ENCODE results near the gene MACROD2. TPM values are rescaled to one million over a fixed set of nuclear protein-coding genes. Genes with fewer than 3 reads are reported as not detected.

The MACROD2 gene
- total RNA-seq, 4 donors from 2014 or later, result 12.6 to 60.3 (median 18.9) TPM

DNA sequence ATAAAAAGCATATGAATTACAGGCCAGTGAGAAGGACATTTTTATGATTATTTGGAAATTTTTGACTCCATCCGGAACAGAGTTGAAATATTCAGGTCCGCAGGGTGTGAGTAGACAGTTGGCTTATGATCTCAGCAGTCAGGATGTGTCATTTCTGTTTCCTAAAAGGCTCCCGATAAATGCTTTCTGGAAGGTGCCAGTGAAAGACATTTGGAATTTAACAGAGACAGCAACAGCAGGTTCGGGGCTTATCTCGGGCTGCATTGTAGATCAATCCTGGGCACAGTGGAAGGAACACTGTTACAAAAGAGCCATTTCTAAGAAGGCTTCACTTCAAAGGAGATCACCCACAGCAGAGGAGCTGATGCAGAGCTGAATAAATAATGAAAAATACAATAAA is 1643.5 kb downstream of the MACROD2 start:
- WGBS, result 88% methylated on average over 5 of the region's 5 CpGs
- Histone ChIP-seq H3K27me3 (no peaks in the 10 kb centered on the region), H3K27ac (no peak overlapping the region), H3K4me1 (no peaks in the 10 kb centered on the region), H3K9me3 (no peaks in the 10 kb centered on the region), H3K4me3 (no peak overlapping the region), H3K36me3 (no peaks in the 10 kb centered on the region)
- no peak for DNase-seq (ENCODE audit: low spot score in 2 of 2)
- TF ChIP-seq CTCF (IDR thresholded peaks at IDR 0.05) (no peak), POLR2A (IDR thresholded peaks at IDR 0.05) (no peak), POLR2AphosphoS5 (IDR thresholded peaks at IDR 0.05) (no peak), EP300 (IDR thresholded peaks at IDR 0.05) (no peak)

- H3K27me3 ChIP-seq, result no peaks in the 10 kb centered on the region
- TF ChIP-seq EP300 (IDR thresholded peaks at IDR 0.05) (no peak), CTCF (IDR thresholded peaks at IDR 0.05) (no peak), POLR2AphosphoS5 (IDR thresholded peaks at IDR 0.05) (no peak), POLR2A (IDR thresholded peaks at IDR 0.05) (no peak)
- DNase-seq (ENCODE audit: low spot score in 2 of 2), result no peak
- no peaks in the 10 kb centered on the region for H3K36me3 ChIP-seq
- no peaks in the 10 kb centered on the region for H3K9me3 ChIP-seq
- WGBS, result 96% methylated on average over 1 of the region's 1 CpG
- H3K4me3 ChIP-seq, result no peak overlapping the region
- H3K27ac ChIP-seq, result no peak overlapping the region
- H3K4me1 ChIP-seq, result no peaks in the 10 kb centered on the region
Measured at GRCh38 chr20:15639839-15640238, 1644.5 kb downstream of the MACROD2 start.

- Histone ChIP-seq H3K27ac (no peak overlapping the region), H3K36me3 (no peaks in the 10 kb centered on the region), H3K9me3 (no peaks in the 10 kb centered on the region), H3K4me1 (no peaks in the 10 kb centered on the region), H3K27me3 (no peaks in the 10 kb centered on the region), H3K4me3 (no peak overlapping the region)
- no peak for DNase-seq (ENCODE audit: low spot score in 2 of 2)
- TF ChIP-seq CTCF (IDR thresholded peaks at IDR 0.05) (no peak), POLR2AphosphoS5 (IDR thresholded peaks at IDR 0.05) (no peak), EP300 (IDR thresholded peaks at IDR 0.05) (no peak), POLR2A (IDR thresholded peaks at IDR 0.05) (no peak)
- 81% methylated on average over 6 of the region's 6 CpGs for WGBS
Measured at GRCh38 chr20:15642109-15642508, 1646.8 kb downstream of the MACROD2 start.

DNA sequence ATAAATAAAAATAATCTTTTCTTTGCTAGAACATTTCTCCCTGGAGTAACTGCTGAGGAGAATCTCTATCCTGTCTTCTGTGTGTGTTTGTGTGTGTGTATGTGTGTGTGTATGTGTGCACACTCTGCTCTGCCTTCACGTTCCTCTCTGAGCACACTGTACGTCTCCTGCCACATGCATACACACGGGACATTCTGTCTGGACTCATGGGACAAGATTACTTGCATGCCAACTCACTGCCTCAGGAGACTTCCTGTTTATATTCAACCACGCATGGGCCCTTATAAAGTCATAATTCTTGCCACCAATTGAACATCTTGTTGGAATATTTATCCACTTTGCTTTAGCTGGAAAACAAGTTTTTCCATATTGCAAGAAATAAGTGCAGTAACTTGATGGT is 1647.4 kb downstream of the MACROD2 start:
- no peaks in the 10 kb centered on the region for H3K9me3 ChIP-seq
- H3K4me3 ChIP-seq, result no peak overlapping the region
- H3K27ac ChIP-seq, result no peak overlapping the region
- DNase-seq (ENCODE audit: low spot score in 2 of 2), result no peak
- TF ChIP-seq POLR2A (IDR thresholded peaks at IDR 0.05) (no peak), EP300 (IDR thresholded peaks at IDR 0.05) (no peak), POLR2AphosphoS5 (IDR thresholded peaks at IDR 0.05) (no peak), CTCF (IDR thresholded peaks at IDR 0.05) (no peak)
- H3K27me3 ChIP-seq, result no peaks in the 10 kb centered on the region
- no peaks in the 10 kb centered on the region for H3K4me1 ChIP-seq
- 52% methylated on average over 4 of the region's 4 CpGs for WGBS
- H3K36me3 ChIP-seq, result no peaks in the 10 kb centered on the region

- WGBS, result 96% methylated on average over 2 of the region's 2 CpGs
- no peak for DNase-seq (ENCODE audit: low spot score in 2 of 2)
- no peak for TF ChIP-seq POLR2A (IDR thresholded peaks at IDR 0.05)
- no peak for TF ChIP-seq EP300 (IDR thresholded peaks at IDR 0.05)
- TF ChIP-seq POLR2AphosphoS5 (IDR thresholded peaks at IDR 0.05), result no peak
- no peak for TF ChIP-seq CTCF (IDR thresholded peaks at IDR 0.05)
- Histone ChIP-seq H3K4me3 (no peak overlapping the region), H3K4me1 (no peaks in the 10 kb centered on the region), H3K27ac (no peak overlapping the region), H3K27me3 (no peaks in the 10 kb centered on the region), H3K36me3 (no peaks in the 10 kb centered on the region), H3K9me3 (no peaks in the 10 kb centered on the region)
Measured at GRCh38 chr20:15643713-15644112, 1648.4 kb downstream of the MACROD2 start.

Measured in suprapubic skin (tissue), 4 donors.